ENCODE results near the gene TIGD1.

DNA sequence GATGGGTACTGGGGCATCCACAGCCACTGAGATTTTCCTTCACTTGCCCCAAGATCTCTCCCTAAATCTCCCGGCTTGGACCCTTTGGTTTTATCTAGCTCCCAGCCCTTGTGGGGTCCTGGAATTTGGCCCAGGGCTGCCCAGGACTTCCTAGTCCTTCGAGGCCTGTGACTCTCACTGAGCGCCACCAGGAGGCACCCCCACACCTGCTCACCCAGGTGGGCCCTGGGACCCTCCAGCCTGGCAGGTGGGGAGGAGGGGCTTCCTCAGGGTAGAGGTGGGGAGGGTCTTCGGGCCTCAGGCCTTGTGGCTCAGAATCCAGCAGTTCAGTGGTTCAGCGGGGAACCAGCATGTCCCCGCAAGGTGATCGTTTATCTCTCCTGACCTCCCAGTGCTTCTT lies 42.1 kb downstream of the TIGD1 start:
- TF ChIP-seq, protein P1, sequence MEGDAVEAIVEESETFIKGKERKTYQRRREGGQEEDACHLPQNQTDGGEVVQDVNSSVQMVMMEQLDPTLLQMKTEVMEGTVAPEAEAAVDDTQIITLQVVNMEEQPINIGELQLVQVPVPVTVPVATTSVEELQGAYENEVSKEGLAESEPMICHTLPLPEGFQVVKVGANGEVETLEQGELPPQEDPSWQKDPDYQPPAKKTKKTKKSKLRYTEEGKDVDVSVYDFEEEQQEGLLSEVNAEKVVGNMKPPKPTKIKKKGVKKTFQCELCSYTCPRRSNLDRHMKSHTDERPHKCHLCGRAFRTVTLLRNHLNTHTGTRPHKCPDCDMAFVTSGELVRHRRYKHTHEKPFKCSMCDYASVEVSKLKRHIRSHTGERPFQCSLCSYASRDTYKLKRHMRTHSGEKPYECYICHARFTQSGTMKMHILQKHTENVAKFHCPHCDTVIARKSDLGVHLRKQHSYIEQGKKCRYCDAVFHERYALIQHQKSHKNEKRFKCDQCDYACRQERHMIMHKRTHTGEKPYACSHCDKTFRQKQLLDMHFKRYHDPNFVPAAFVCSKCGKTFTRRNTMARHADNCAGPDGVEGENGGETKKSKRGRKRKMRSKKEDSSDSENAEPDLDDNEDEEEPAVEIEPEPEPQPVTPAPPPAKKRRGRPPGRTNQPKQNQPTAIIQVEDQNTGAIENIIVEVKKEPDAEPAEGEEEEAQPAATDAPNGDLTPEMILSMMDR (IDR thresholded peaks at IDR 0.05; ENCODE audit: low read depth, low read length) = no peak
- no peak for TF ChIP-seq EZH2phosphoT487 (IDR thresholded peaks at IDR 0.05; ENCODE audit: low read depth)
